HG03378 (cell line): ENCODE results near the gene FKBP1A.

Source experiments
- ATAC-seq: cut with Tn5 transposase; IDR thresholded peaks from one replicate; pipeline ENCODE4 v1.9.1; 2021; ENCODE audit warnings: mild to moderate bottlenecking, moderate library complexity; ENCODE audit not compliant: unreplicated experiment

Gene FKBP1A

GRCh38 chr20:1392693-1393506, at the start of gene FKBP1A:
Gene FKBP1A (minus strand): TSS chr20:1393054. CDS start chr20:1392998, 56 bp downstream.
- peak; percentile 54 for ATAC-seq

GRCh38 chr20:1442304-1442703, 49.5 kb upstream of the FKBP1A start:
- ATAC-seq = no peak

- no peak for ATAC-seq
Observed at GRCh38 chr20:1441133-1441532, 48.3 kb upstream of the FKBP1A start.

- no peak for ATAC-seq
Observed at GRCh38 chr20:1440024-1440423, 47.2 kb upstream of the FKBP1A start.

- no peak for ATAC-seq
Observed at GRCh38 chr20:1438361-1438760, 45.5 kb upstream of the FKBP1A start.

GRCh38 chr20:1437235-1437904, 44.5 kb upstream of the FKBP1A start:
- no peak for ATAC-seq

- no peak for ATAC-seq
Observed at GRCh38 chr20:1436263-1436662, 43.4 kb upstream of the FKBP1A start.

GRCh38 chr20:1435337-1435699, 42.5 kb upstream of the FKBP1A start:
- no peak for ATAC-seq

GRCh38 chr20:1434571-1435336, 41.9 kb upstream of the FKBP1A start:
- peak; percentile 84 for ATAC-seq

- no peak for ATAC-seq
Observed at GRCh38 chr20:1431158-1431557, 38.3 kb upstream of the FKBP1A start.

GRCh38 chr20:1430004-1430451, 37.2 kb upstream of the FKBP1A start:
- ATAC-seq = no peak

- no peak for ATAC-seq
Observed at GRCh38 chr20:1429143-1429728, 36.4 kb upstream of the FKBP1A start.

- no peak for ATAC-seq
Observed at GRCh38 chr20:1427457-1428054, 34.7 kb upstream of the FKBP1A start.

GRCh38 chr20:1426231-1426849, 33.5 kb upstream of the FKBP1A start:
- ATAC-seq = no peak

- no peak for ATAC-seq
Observed at GRCh38 chr20:1424336-1424735, 31.5 kb upstream of the FKBP1A start.

- no peak for ATAC-seq
Observed at GRCh38 chr20:1423625-1424106, 30.8 kb upstream of the FKBP1A start.

- ATAC-seq = no peak
Observed at GRCh38 chr20:1423206-1423605, 30.4 kb upstream of the FKBP1A start.

GRCh38 chr20:1422753-1423152, 29.9 kb upstream of the FKBP1A start:
- no peak for ATAC-seq

GRCh38 chr20:1420066-1420465, 27.2 kb upstream of the FKBP1A start:
- no peak for ATAC-seq

- no peak for ATAC-seq
Observed at GRCh38 chr20:1418350-1418749, 25.5 kb upstream of the FKBP1A start.
